ENCODE results near the gene ANKRD39.

DNA sequence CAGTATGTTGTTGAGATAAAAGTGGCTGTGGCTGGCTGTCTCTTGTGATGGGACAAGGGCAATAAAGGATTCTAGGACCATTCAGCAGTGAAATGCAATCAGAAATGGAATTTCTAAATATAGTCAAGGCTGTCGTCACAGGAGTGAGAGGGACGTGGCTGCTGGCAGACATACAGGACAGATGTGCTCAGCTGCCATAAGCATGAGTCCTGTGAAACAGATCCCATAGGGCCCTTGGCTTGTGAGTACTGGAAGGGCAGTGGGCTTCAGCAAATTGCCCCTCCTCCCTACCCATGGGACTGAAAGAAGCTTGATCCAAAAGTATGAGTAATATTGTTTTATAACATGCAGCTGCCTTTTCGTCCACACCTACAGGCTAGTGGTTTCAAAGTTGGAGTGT lies 45.9 kb downstream of the ANKRD39 start:
- no peak for TF ChIP-seq FOXP2 (optimal IDR thresholded peaks at IDR 0.05; ENCODE audit: borderline replicate concordance, extremely low read depth, extremely low read length, insufficient read depth)
- TF ChIP-seq TAF1 (IDR thresholded peaks at IDR 0.05; ENCODE audit: borderline replicate concordance, insufficient read depth, low read length), result no peak
- TF ChIP-seq, protein P1, sequence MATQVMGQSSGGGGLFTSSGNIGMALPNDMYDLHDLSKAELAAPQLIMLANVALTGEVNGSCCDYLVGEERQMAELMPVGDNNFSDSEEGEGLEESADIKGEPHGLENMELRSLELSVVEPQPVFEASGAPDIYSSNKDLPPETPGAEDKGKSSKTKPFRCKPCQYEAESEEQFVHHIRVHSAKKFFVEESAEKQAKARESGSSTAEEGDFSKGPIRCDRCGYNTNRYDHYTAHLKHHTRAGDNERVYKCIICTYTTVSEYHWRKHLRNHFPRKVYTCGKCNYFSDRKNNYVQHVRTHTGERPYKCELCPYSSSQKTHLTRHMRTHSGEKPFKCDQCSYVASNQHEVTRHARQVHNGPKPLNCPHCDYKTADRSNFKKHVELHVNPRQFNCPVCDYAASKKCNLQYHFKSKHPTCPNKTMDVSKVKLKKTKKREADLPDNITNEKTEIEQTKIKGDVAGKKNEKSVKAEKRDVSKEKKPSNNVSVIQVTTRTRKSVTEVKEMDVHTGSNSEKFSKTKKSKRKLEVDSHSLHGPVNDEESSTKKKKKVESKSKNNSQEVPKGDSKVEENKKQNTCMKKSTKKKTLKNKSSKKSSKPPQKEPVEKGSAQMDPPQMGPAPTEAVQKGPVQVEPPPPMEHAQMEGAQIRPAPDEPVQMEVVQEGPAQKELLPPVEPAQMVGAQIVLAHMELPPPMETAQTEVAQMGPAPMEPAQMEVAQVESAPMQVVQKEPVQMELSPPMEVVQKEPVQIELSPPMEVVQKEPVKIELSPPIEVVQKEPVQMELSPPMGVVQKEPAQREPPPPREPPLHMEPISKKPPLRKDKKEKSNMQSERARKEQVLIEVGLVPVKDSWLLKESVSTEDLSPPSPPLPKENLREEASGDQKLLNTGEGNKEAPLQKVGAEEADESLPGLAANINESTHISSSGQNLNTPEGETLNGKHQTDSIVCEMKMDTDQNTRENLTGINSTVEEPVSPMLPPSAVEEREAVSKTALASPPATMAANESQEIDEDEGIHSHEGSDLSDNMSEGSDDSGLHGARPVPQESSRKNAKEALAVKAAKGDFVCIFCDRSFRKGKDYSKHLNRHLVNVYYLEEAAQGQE (IDR thresholded peaks at IDR 0.05; ENCODE audit: insufficient read depth in 1 of 2, low read depth in 2 of 2, low read length in 2 of 2), result no peak

Measured in PFSK-1 (cell line).